HG03575 (cell line): Measurements from ENCODE around the gene RHCE.
"Not testable (repeated sequence)": the region's sequence is repeated elsewhere in the genome, so short reads cannot be mapped to it uniquely, and the experiment has no call there.

Experiments
- ATAC-seq: cut with Tn5 transposase; IDR thresholded peaks from one replicate; pipeline ENCODE4 v1.9.1; 2021; ENCODE audit not compliant: unreplicated experiment, insufficient number of reproducible peaks, low FRiP score; ENCODE audit errors: extremely low read depth

RHCE gene

GRCh38 chr1:25360596-25361581 lies 59.7 kb downstream of the RHCE start:
- no peak for ATAC-seq

GRCh38 chr1:25356848-25357247 lies 63.8 kb downstream of the RHCE start:
- ATAC-seq, result no peak

- no peak for ATAC-seq
Measured at GRCh38 chr1:25356441-25356840, 64.2 kb downstream of the RHCE start.

- no peak for ATAC-seq
Measured at GRCh38 chr1:25355841-25356395, 64.7 kb downstream of the RHCE start.

GRCh38 chr1:25349606-25350005 lies 71.0 kb downstream of the RHCE start:
- ATAC-seq, result no peak

- ATAC-seq, result no peak
Measured at GRCh38 chr1:25347556-25347955, 73.1 kb downstream of the RHCE start.

GRCh38 chr1:25343872-25344271 lies 76.8 kb downstream of the RHCE start:
- no peak for ATAC-seq

- ATAC-seq, result no peak
Measured at GRCh38 chr1:25342846-25343245, 77.8 kb downstream of the RHCE start.

- ATAC-seq, result no peak
Measured at GRCh38 chr1:25341746-25342145, 78.9 kb downstream of the RHCE start.

- ATAC-seq, result no peak
Measured at GRCh38 chr1:25338986-25339385, 81.6 kb downstream of the RHCE start.

- ATAC-seq, result no peak
Measured at GRCh38 chr1:25338188-25338981, 82.2 kb downstream of the RHCE start, which contains the start of gene TMEM50A. Gene TMEM50A, plus strand, starts transcription at chr1:25338334. Its CDS starts 2,153 bp downstream, at chr1:25340487.

GRCh38 chr1:25337483-25338187 lies 83.0 kb downstream of the RHCE start:
- not testable (repeated sequence) for ATAC-seq

GRCh38 chr1:25336922-25337354 lies 83.7 kb downstream of the RHCE start:
- ATAC-seq, result not testable (repeated sequence)

- ATAC-seq, result not testable (repeated sequence)
Measured at GRCh38 chr1:25329950-25330349, 90.7 kb downstream of the RHCE start.

- ATAC-seq, result not testable (repeated sequence)
Measured at GRCh38 chr1:25329336-25329735, 91.3 kb downstream of the RHCE start.

- not testable (repeated sequence) for ATAC-seq
Measured at GRCh38 chr1:25328791-25329185, 91.8 kb downstream of the RHCE start.

- ATAC-seq, result not testable (repeated sequence)
Measured at GRCh38 chr1:25327864-25328790, 92.5 kb downstream of the RHCE start.

GRCh38 chr1:25324407-25324806 lies 96.2 kb downstream of the RHCE start:
- ATAC-seq, result not testable (repeated sequence)
